Activated CD8-positive, alpha-beta memory T cell treated with anti-CD3 and anti-CD28 coated beads, Interleukin-2, amount 50 U/mL, for 4 hours (primary cell): ENCODE results near the gene IL36RN.

Experiments used
- DNase-seq: peaks from one replicate; pipeline ENCODE4 v3.0.0-alpha.2; 2020

IL36RN gene

GRCh38 chr2:113058998-113059960 is at the start of gene IL36RN:
TSS of gene IL36RN (plus strand) at chr2:113059198. CDS start at chr2:113059439, 241 bp downstream.
- no peak for DNase-seq

DNA sequence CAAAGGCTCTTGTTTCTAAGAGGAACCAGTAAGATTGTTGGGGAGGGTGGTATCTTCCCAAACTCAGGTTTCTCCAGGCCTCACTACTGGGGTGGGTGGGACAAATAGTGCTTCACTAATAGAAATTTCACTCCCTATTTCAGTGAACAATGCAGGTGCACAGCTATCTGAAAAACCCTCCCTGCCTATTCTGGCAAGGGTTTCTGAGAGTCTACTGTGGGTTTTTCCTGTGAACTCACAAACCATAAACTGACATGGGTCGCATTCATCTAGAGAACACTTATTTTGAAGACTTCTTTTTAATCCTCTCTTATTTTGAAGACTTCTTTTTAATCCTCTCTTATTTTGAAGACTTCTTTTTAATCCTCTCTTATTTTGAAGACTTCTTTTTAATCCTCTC is 49.4 kb upstream of the IL36RN start:
- no peak for DNase-seq

DNA sequence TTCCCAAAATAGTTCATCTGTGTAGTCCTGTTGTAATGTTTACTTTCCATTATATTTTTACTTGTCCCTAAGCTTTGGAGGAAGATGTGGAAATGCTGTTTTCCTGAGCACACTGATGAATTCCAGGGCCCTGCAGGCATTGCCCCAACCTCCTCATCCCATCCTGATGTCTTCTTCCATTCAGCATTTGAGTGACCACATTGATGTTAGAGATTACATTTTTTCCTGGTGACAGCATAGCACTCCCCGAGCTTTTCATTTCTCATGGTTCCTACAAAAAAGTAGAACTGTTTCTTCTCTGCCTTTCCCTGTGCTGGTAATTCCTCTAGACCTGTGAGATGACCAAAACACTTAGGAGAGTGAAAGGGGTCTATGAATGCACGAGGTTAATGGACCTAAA is 48.9 kb upstream of the IL36RN start:
- no peak for DNase-seq

DNA sequence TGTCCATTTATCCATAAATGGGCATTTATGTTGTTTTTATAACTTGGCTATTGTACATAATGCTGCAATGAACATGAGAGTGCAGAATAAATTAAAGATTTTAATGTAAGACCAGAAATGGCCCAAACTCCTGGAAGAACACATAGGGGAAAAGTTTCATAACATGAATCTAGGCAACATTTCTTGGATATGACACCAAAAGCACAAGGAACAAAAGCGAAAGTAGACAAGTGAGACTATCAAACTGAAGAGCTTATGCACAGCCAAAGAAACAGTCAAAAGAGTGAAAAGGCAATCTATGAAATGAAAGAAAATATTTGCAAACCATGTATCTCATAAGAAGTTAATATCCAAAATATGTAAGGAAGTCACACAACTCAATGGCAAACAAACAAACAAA is 47.9 kb upstream of the IL36RN start:
- no peak for DNase-seq

DNA sequence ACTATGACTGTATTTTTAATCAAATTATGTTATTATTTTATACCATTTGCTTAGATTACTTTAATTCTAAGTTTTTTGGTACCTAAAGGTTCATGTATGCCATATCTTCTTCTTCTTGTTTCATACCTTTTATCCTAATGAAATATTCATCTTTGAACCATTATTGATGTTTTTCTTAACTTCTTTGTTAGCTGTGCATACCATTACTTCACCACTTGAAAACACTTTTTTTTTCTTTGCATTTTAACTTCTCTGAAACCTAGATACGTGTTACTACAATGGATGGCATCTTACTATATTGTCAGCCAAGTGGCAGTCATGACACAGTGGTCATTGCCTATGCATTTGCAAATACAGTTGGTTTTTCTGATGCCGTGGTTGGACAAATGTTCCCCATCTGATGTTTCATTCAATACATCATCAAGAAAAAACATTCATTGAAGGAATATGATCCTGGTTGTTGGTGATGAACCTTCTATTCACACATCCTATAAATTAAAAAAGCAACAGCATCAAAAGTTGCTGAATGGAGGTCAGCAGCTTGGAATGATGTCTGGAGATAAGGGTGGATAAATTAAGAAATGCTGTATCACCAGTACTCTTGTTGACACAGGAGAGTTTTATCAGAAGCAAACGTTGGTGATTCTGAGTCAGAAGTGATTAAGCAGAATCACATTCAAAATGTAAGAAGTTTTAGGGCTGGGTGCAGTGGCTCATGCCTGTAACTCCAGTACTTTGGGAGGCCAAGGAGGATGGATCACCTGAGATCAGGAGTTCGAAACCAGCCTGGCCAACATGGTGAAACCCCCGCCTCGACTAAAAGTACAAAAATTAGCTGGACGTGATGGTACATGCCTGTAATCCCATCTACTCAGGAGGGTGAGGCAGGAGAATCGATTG is 46.3 kb upstream of the IL36RN start:
- DNase-seq = no peak

DNA sequence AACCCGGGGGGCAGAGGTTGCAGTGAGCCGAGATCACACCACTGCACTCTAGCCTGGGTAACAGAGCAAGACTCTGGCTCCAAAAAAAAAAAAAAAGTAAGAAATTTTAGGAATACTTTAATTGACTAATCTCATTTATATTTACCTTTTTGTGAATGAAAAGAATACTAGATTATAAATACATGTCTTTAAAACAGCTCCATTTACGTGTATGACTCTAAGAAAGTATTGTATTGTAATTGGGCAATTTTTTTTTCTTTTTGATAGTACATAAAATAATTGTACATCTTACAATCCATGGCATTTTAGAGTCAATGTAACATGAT is 45.7 kb upstream of the IL36RN start:
- DNase-seq = no peak

GRCh38 chr2:113014067-113014466 is 44.9 kb upstream of the IL36RN start:
- no peak for DNase-seq

DNA sequence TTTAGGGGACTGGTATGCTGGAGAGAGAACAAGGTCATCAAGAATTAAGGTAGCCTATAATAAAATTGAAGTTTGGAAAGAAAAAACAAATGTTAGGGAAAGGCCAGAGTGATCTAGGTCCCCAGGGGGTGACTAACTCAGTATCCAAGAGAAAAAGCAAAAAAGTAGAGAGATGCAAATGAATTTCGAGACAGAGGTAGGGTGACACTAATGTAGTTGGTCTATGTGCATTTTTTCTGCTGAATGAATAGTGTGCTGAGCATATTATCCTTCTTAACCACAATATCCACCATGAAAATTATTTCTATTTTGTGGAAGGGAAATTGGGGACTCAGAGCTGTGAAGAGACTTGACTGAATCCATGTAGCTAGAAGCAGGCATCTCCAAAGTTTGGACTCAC is 44.0 kb upstream of the IL36RN start:
- no peak for DNase-seq

DNA sequence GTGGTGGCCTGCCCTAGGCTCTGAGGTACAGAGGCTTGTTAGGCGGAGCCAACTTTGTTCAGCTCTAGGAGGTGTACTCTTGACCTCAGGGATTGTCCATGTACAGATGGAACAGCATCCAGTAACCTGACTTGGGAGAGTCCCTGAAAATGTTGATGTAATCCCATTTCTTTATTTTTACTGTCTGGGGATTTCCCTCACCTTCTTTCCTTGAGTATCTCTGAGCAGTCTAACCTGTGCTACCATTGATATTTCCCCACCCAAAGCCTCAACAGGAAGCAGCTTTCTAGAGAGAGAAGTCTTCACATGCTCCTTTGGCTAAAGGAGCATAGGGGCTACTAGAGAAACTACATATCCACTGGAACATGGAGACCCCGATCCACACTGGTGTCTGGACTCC is 43.3 kb upstream of the IL36RN start:
- no peak for DNase-seq

GRCh38 chr2:113018509-113018908 is 40.5 kb upstream of the IL36RN start:
- no peak for DNase-seq

GRCh38 chr2:113021312-113021711 is 37.7 kb upstream of the IL36RN start:
- no peak for DNase-seq

DNA sequence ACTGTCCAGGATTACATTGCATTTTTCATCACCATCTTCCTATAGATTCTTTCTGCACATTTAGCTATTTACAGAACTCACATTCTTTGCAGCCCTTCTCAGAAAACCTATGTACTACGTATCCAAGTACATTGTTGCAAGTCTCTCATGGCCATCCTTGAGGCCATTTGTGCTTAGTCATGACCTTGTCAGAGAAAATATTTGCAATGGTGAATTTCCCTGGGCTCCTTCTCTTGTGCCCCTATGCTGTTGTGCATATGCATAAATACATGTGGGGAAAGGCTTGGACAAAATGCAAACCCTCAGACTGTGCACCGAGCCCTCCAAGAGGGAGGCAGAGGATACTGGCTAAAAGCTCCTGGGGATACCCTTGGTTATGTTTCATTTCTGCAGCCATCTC is 34.2 kb upstream of the IL36RN start:
- DNase-seq = no peak

DNA sequence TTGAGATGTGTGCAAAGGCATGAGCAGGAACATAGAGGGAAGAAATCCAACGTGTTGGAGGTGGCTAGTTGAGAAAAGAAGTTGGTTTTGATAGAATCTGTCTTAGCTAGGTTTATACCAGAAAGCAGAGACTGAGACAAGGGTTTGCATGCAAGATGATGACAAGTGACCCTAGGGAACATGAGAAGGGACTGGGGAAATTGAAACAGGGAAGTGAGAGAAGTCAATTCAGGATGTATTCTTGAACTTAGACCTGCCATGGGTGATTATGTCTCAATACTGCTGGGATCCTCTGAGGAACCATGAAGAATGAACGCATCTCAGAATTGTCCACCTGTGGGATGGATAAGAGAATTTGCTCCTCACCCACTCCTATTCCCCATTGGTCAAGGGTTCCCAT is 33.3 kb upstream of the IL36RN start:
- no peak for DNase-seq

GRCh38 chr2:113027691-113028090 is 31.3 kb upstream of the IL36RN start:
- DNase-seq = no peak

GRCh38 chr2:113028112-113028511 is 30.9 kb upstream of the IL36RN start:
- no peak for DNase-seq

DNA sequence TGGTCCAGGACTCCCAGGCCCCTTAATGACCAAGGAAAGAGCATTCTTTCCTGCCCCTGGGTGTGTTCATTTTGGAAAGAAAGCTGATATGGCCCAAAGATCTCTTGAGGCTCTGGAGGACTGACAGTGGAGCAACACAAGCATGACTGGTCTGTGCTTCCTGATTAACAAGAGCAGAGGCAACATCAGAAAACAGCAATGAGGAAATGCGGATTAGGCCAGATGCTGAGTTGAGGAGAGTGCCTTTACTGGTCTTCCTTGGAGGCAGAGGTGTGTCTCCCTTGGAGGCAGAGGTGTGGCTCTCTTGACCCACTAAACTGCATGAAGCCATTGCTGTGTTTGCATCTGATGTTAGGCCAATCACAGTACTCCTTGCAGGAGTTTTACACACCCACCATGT is 26.3 kb upstream of the IL36RN start:
- DNase-seq = no peak

DNA sequence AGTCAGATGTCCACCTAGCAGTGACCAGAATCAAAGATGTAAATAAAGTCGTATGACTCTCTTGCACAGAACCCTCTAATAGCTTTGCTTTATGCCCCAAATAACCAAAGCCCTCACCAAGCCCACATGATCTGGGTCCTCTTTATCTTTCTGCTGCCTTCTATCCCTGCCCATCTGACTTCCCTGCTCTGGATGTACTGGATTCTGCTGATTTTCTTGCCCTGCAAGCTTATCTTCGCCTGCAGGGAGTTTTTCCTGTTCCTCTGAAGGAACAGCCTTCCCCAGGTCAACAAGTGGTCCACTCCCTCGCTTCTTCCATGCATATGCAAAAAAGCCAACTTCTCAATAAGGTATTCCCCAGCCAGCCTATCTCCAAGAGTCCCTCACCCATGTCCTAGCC is 25.0 kb upstream of the IL36RN start:
- no peak for DNase-seq

DNA sequence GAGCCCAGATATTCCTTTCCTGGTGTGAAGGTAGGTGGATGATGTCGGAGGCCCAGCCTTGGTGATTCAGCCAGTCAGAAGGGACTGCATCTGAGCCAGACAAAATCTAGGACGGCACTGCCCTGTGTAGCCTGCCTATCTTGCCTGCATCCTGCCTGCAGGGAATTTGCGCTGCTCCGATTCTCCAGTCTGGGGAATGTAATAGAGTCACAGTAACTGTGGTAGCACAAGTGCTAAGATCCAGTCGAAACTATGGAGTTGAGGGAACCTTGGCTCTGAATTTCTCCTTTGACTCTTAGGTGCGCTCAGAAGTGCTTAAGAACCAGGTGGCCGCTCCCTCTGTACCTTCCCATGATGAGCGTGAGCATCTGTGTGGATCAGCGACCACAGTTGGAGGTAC is 22.2 kb upstream of the IL36RN start:
- DNase-seq = no peak

- no peak for DNase-seq
These were observed 20.7 kb upstream of the IL36RN start for GRCh38 chr2:113038291-113038690.

DNA sequence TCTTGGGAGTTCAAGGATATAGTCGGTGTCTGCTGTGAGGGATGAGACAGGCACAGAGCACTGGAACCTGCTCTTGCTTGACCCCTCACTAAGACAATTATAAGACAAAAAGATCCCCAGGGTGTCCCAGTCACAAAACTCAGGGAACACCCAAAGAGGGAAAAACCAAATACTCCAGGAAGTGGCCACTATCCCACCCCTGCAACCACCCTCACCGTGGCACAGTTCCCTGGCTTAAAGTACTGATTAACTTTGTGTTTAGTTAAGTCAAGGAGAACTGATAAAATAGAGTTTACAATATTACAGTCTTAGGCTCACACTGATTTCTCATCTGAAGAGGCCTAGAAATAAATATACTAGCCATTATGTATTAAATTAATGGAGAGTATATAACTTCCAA is 19.8 kb upstream of the IL36RN start:
- DNase-seq = no peak

- DNase-seq = no peak
These were observed 19.3 kb upstream of the IL36RN start for GRCh38 chr2:113039719-113040118.

- DNase-seq = no peak
These were observed 17.1 kb upstream of the IL36RN start for GRCh38 chr2:113041871-113042270.

DNA sequence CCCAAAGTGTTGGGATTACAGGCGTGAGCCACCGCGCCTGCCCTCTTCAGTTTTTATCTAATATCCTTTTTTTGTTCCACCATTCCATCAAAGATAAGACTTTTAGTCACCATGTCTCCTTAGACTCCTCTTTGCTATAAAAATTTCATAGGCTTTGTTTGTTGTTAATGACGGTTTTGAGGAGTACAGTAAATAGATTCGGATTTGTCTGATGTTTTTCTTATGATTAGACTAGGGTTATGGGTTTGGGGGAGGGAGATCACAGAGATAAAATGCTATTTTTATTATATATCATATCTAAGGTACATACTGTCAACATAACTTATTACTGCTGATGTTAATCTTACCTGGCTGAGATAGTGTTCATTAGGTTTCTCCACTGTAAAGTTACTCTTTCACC is 12.5 kb upstream of the IL36RN start:
- no peak for DNase-seq
